ES-I3 (cell line): ENCODE results near the gene PCP4L1.

Experiments
- H3K36me3 ChIP-seq: 2 replicates; pipeline ENCODE4 v1.6.1; 2013; ENCODE audit warnings: mild to moderate bottlenecking, low read length, control low read depth, moderate library complexity; ENCODE audit not compliant: insufficient read depth
- H3K4me1 ChIP-seq: 2 replicates; pipeline ENCODE4 v1.6.1; 2013; ENCODE audit warnings: mild to moderate bottlenecking, control low read depth, low read length; ENCODE audit not compliant: insufficient read depth
- H3K9ac ChIP-seq: 2 replicates; pipeline ENCODE4 v1.6.1; 2013; ENCODE audit warnings: low read depth, mild to moderate bottlenecking, low read length, moderate library complexity
- H3K9me3 ChIP-seq: 2 replicates; pipeline ENCODE4 v1.6.1; 2013; ENCODE audit warnings: mild to moderate bottlenecking, low read length, moderate library complexity; ENCODE audit not compliant: control insufficient read depth, insufficient read depth

The PCP4L1 gene

GRCh38 chr1:161267321-161267720, 8.8 kb downstream of the PCP4L1 start:
- H3K9ac ChIP-seq: no peak overlapping the region
- no peaks in the 10 kb centered on the region for H3K36me3 ChIP-seq
- H3K9me3 ChIP-seq: no peaks in the 10 kb centered on the region
- H3K4me1 ChIP-seq: peaks cover 16% of the 10 kb centered on the region

DNA sequence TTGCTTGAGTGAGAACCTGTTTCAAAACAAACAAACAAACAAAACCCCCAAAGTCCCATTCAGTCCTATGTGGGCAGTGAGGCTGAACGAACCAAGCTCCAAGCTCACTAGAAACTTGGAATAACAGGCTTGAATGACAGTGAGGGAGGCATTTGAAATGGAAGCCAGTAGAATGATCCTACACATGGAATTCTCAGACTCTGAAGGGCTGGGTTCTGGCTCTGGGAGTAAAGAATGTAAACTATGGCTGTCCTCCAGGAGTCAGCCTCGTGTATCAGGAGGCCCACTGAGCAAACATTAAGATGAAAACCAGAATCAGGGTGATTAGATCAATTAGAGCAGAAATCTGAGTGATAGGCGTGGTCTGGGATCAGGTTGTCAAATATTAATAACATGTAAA, 14.9 kb downstream of the PCP4L1 start:
- Histone ChIP-seq H3K9me3 (no peaks in the 10 kb centered on the region), H3K4me1 (no peaks in the 10 kb centered on the region), H3K36me3 (no peaks in the 10 kb centered on the region), H3K9ac (no peak overlapping the region)

DNA sequence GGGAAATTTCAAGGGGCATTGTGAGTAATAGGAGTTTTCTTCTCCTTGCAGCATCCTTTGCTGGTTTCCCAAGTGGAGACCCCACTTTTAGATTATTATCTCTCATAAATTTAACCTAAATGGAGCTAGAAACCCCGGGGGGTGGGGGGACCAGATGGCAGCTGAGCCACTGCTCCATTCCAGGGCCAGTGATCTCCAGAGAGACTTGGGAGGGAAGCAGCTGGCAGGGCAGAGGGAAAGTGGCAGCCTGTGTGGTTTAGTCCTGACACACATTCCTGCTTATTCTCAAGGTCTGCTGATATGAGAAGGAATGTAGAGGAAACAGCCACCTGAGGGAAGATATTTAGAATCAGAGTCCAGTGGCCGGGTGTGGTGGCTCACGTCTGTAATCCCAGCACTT, 16.3 kb downstream of the PCP4L1 start:
- Histone ChIP-seq H3K9ac (no peak overlapping the region), H3K4me1 (no peaks in the 10 kb centered on the region), H3K36me3 (no peaks in the 10 kb centered on the region), H3K9me3 (no peaks in the 10 kb centered on the region)

- H3K9ac ChIP-seq: no peak overlapping the region
- no peaks in the 10 kb centered on the region for H3K36me3 ChIP-seq
- H3K4me1 ChIP-seq: peaks cover 4% of the 10 kb centered on the region
- no peaks in the 10 kb centered on the region for H3K9me3 ChIP-seq
These were observed 24.4 kb downstream of the PCP4L1 start for GRCh38 chr1:161282991-161283390.

DNA sequence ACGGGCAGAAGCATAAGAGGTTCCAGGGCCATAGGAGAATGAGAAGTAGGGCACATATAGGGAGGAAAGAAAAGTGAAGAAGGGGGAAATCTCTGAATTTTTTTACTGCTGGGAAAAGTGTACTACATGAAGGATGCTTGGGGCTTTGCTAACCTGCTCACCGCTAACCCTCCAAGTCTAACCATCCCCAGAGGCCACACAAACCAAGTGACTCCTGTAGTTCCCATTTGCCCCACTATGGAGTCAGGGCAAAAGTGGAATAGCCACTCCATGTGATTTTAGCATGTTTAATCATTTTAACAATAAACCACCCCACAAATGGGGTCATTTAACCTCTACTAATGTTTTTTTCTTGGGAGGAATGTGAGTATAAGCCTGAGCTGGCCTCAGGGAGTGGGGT, 26.6 kb downstream of the PCP4L1 start:
- Histone ChIP-seq H3K9me3 (no peaks in the 10 kb centered on the region), H3K36me3 (no peaks in the 10 kb centered on the region), H3K9ac (no peak overlapping the region), H3K4me1 (peaks cover 4% of the 10 kb centered on the region)

DNA sequence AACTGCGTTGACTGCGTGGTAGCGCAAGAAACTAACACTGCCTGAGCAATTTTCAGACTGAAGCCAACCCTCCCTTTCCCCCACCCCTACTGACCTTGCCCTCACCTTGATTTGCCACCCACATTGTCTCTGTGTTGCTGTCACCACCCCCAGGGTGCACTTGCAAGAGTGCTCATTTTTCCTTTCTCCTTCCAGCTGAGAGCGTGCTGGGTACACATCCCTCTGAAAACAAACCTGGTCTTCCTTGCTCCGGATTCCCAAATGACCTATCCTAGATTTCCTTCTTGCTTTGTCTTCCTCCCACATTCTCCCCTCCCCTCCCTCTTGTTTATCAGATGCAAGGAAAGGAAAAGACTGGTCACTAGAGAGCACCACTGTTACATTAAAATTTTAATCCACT, 27.0 kb downstream of the PCP4L1 start:
- Histone ChIP-seq H3K9ac (no peak overlapping the region), H3K36me3 (no peaks in the 10 kb centered on the region), H3K4me1 (peaks cover 4% of the 10 kb centered on the region), H3K9me3 (no peaks in the 10 kb centered on the region)

GRCh38 chr1:161287482-161288054, 29.0 kb downstream of the PCP4L1 start:
- no peaks in the 10 kb centered on the region for H3K36me3 ChIP-seq
- peaks cover 8% of the 10 kb centered on the region for H3K4me1 ChIP-seq
- no peak overlapping the region for H3K9ac ChIP-seq
- H3K9me3 ChIP-seq: no peaks in the 10 kb centered on the region

DNA sequence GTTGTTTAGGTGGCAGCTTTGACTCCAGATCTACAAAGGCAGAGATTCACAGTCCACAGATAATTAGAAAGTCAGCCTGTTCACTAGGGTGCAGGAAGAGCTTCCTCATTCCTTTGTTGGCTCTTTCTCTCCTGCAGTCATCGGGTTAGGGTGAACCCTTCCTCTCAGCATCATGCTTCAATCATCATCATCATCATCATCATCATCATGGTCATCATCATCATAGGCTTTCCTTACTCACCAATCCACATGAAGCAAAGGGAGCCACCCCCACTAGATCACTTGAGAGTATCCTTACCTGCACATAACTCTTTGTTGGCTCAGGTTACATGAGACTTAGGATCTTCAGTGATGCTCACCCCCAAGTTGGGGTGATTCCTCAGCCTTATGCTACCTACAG, 32.2 kb downstream of the PCP4L1 start:
- Histone ChIP-seq H3K9ac (no peak overlapping the region), H3K9me3 (no peaks in the 10 kb centered on the region), H3K36me3 (no peaks in the 10 kb centered on the region), H3K4me1 (0 out of 2 replicates have a peak, but pooled peaks cover 4% of the 10 kb centered on the region)

DNA sequence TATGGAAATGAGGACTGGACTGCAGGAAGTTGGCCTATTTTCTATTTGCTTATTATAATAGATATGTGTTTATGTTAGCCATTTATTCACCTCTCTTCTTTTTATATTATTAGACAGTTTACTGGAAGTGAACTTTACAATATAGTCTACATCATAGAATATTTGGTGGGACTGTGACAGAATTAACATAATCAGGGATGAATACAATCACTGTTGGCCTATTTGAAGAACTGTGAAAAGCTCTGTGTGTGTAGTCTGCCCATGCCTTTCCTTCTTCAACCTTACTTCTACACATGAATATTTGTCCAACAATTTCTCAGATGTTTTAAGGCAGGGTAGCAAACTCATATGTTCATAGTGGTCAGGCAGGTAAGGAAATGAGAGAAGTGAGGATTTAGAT, 38.9 kb downstream of the PCP4L1 start:
- Histone ChIP-seq H3K9me3 (no peaks in the 10 kb centered on the region), H3K4me1 (peaks cover 3% of the 10 kb centered on the region; the same call in 1 of the 2 replicates), H3K36me3 (no peaks in the 10 kb centered on the region), H3K9ac (no peak overlapping the region)

DNA sequence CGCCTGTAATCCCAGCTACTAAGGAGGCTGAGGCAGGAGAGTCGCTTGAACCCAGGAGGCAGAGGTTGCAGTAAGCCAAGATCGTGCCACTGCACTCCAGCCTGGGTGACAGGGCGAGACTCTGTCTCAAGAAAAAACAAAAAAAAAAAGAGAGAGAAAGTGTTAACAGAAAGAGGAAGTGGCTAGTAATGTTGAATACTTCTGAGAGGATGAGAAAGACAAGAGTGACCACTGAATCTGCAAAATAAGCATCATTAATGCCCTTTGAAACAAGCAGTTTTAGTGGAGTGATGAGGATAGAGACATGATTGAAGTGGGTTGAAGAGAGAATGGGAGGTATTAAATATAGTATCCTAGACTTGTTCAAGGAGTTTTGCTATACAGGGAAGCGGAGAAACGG, 39.6 kb downstream of the PCP4L1 start:
- Histone ChIP-seq H3K9ac (no peak overlapping the region), H3K36me3 (no peaks in the 10 kb centered on the region), H3K4me1 (peaks cover 3% of the 10 kb centered on the region; the same call in 1 of the 2 replicates), H3K9me3 (no peaks in the 10 kb centered on the region)

GRCh38 chr1:161299347-161299746, 40.8 kb downstream of the PCP4L1 start:
- Histone ChIP-seq H3K9me3 (no peaks in the 10 kb centered on the region), H3K4me1 (peaks cover 8% of the 10 kb centered on the region; the same call in 1 of the 2 replicates), H3K9ac (no peak overlapping the region), H3K36me3 (no peaks in the 10 kb centered on the region)

DNA sequence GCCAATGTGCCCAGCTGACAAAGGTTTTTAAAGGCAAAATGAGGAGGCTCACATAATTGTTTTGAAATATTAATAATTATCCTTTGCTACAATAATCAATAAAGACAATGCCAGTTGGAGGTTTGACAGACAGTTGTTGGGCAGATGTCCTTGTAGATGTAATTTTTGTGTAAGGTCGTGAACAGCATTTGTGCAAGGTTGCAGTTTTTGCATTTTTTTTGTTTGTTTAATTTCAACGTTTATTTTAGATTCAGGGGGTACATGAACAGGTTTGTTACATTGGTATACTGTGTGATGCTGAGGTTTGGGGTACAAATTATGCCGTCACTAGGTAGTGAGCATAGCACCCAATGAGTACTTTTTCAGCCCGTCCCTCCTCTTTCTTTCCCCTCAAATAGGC, 41.9 kb downstream of the PCP4L1 start:
- Histone ChIP-seq H3K9me3 (no peaks in the 10 kb centered on the region), H3K36me3 (no peaks in the 10 kb centered on the region), H3K9ac (no peak overlapping the region), H3K4me1 (peaks cover 15% of the 10 kb centered on the region)

- H3K4me1 ChIP-seq: peaks cover 23% of the 10 kb centered on the region
- no peaks in the 10 kb centered on the region for H3K9me3 ChIP-seq
- H3K36me3 ChIP-seq: no peaks in the 10 kb centered on the region
- peak overlapping the region; percentile 83; the same call in 1 of the 2 replicates for H3K9ac ChIP-seq
These were observed 46.7 kb downstream of the PCP4L1 start for GRCh38 chr1:161304927-161305866.

DNA sequence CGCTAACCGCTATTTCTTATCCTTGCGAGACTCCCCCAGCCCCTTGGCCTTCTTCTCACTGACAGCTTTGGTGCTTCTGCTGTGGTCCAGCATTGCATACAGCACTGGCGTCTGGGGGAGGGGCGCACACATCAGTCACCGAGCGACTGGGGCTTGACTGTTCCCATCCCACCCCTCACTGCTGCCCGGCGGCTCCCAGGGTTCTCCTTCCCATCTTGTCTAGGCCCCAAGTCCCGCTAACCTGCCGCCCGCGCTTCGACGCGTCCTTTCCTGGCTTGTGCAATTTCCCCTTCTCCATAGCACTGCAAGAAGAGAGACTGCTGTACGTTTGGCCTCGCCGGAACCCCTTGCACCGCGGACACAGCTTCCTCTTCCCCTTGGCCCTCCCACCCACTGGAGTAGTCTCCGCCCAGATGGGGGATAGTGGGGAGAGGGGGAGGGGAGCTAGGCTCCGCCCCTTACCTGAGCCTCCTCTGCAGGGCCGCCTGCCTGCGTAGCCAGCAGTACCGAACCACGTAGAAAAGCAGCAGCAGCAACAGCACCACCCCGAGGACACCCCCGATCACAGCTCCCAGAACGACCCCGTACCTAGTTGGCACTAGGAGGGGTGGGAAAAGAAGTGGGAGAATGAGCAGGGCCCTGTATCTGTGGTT, 47.4 kb downstream of the PCP4L1 start:
- H3K9me3 ChIP-seq: no peaks in the 10 kb centered on the region
- H3K4me1 ChIP-seq: peaks cover 20% of the 10 kb centered on the region
- no peaks in the 10 kb centered on the region for H3K36me3 ChIP-seq
- peak overlapping the region; percentile 83; the same call in 1 of the 2 replicates for H3K9ac ChIP-seq
